ENCODE data around the gene HYAL1. TPM values are rescaled to one million over a fixed set of nuclear protein-coding genes. Genes with fewer than 3 reads are reported as not detected.
A peak's percentile ranks its signal among the peaks of the same experiment; 100 is the strongest.
"Not testable (repeated sequence)": the region's sequence is repeated elsewhere in the genome, so short reads cannot be mapped to it uniquely, and the experiment has no call there.

HYAL1 gene
- polyA plus RNA-seq, 12 donors: 0.95 to 3.3 (median 1.8) TPM; not detected in 2

- DNase-seq: no peak
Measured at GRCh38 chr3:50319181-50319893, 16.0 kb upstream of the HYAL1 start.

DNA sequence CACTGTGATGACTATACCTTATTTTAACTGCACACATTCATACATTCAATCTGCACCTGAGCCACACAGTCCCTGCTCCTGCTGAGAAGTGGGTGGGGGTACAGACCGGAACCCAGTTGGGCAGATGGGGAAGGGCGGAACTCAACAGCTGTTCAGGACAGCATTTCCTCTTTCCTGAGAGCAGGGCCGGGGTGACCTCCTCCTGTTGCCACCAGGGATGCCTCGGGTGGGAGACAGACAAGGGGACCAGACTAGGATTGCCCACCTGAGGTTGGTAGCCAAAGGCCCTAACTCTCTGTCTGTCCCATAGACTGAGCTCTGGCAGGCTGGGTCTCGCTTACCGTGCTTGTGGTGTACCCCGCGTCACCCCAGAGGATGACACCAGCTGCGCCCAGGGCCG is 15.2 kb upstream of the HYAL1 start:
- DNase-seq: no peak

DNA sequence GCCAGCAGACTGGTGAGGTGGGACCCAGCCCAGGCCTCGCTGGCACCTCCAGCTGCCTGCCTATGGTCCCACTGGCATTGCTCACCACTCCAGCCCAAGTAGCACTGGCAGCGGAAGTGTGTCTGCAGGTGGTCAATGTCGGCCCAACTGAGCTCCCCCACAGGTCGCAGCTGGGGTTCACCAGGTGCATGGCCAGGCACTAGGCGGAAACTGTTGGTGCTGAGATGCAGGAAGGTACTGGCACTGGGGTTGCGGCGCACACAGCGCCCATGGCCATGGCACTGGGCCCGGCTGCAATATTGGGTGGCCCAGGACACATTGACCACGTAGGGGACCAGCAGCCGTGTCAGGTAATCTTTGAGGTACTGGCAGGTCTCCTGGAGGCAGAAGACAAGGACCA is 14.8 kb upstream of the HYAL1 start:
- no peak for DNase-seq

- no peak for DNase-seq
Measured at GRCh38 chr3:50317300-50317699, 13.9 kb upstream of the HYAL1 start.

DNA sequence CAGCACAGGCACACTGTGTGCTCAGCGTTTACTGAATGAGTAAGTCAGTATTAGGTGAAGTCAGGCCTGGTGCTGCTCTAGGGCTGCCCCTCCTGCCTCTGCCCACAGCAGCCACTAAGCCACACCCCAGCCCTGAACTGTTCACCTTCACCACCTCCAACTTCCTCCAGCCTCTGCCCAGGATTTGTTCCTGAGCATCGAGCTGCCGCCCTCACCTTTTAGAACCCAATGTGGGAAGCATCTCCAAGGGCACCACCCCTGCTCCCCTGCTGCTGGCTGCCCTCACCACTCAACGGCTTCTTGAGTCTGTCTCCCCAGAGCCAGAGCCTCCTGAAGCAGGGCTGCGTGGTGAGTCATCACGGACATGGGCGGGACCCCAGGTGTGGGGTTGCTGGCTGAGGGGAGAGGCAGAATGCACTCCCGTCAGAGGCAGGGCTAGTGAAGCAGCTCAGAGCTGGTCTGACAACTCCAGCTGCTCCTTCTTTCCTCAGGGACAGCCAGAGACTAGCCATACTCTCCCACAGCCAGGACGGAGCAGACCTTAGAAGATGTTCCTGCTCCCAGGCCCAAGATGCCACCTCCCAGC is 13.4 kb upstream of the HYAL1 start:
- DNase-seq: no peak

DNA sequence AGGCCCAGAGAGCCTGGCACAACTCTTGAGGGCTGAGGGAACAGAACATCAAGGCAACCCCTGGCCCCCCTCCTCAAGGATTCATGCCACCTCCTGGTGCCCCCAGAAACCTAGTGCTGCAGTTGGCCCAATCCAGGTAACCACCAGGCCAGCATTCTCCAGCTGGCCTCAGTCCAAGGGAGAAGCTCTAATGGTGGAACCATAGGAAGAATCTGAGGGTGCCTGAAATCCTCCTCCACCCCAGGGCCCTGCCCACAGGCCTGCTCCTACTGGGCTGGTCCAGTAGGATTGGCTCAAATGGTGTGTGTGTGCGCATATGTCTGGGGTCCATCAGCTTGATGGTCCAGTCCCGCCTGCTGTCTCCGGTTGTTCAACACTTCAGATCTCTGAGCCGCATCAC is 11.4 kb upstream of the HYAL1 start:
- no peak for DNase-seq

DNA sequence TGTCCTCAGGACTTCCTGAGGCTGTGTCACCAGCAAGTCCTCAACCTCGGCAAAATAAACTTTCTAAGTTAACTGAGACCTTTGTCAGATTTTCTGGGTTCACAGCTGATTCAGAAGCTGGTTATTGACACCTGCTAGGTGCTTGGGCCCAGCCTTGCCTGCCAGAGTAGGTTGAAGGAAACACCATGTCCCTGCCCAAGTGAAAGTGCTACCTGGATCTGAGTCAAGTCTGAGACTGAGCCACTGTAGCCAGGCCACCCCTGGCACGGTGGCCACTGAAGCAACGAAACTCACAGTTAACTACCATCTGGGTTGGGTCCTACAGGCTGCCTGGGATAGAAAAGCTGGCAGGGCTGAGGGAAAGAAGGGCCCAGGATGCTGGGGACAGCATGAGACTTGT is 11.0 kb upstream of the HYAL1 start:
- no peak for DNase-seq

- not testable (repeated sequence) for DNase-seq
Measured at GRCh38 chr3:50312041-50312440, 8.7 kb upstream of the HYAL1 start.

GRCh38 chr3:50304601-50305000 is 1.2 kb upstream of the HYAL1 start:
- no peak for DNase-seq

GRCh38 chr3:50302095-50303012 is 1.0 kb downstream of the HYAL1 start:
- no peak for DNase-seq

- DNase-seq: no peak
Measured at GRCh38 chr3:50300681-50301254, 2.6 kb downstream of the HYAL1 start.

DNA sequence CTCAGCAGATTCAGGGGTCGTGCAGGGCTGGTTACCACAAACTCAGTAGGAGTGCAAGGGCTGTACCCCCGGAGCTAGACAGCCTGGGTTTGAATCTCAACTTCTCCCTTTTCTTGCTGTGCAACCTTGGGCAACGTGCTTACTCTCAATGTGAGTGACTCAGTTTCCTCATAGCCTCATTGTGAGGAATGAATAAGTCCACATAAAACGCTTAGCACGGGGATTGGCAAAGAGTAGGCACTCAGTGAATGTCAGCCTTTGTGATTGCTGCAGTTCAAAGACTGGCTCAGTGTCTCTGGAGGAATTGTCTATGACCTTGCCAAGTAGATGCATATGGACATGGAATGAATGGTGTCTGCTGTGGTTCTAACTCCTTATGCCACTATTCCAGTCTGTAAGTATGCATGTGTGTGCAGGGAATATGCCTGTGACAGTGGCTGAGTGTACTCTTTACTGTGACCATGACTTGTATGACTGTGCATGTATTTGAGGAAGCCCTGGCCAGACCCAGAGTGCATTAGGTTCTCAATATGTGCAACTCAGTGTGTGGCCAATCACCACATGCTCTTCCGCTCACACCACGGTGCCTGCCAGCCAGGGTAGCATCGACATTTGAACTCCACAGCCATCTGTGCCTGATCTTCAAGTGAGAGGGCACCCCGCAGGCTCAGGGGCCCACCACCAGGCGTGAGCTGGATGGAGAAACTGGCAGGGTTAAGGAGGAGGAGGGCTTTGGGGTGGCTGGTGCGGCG is 3.3 kb downstream of the HYAL1 start:
- no peak for DNase-seq

DNA sequence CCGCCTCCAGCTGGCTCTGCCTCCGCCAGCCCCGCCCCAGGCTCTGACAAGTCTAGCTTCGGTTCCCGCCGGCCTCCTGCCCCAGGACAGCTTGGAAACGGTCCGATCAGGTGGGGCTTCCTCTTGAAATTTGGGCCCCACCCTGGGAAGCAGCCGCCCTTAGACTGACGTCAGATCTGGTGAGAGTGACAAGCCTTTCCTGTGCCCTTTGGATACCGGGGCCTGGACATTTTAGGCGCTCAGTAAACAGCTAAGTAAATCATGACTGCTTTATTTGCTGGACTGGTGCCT is 3.8 kb downstream of the HYAL1 start:
- no peak for DNase-seq

GRCh38 chr3:50298836-50299637 is 4.3 kb downstream of the HYAL1 start, which contains the start of the genes HYAL3 and NAA80:
Gene HYAL3 (minus strand): TSS chr3:50299405. CDS start chr3:50295602, 3,803 bp downstream.
Gene NAA80 (minus strand): TSS chr3:50299405. CDS start chr3:50297463, 1,942 bp downstream.
- DNase-seq: peak; percentile 100

- no peak for DNase-seq
Measured at GRCh38 chr3:50297896-50298725, 5.3 kb downstream of the HYAL1 start.

DNA sequence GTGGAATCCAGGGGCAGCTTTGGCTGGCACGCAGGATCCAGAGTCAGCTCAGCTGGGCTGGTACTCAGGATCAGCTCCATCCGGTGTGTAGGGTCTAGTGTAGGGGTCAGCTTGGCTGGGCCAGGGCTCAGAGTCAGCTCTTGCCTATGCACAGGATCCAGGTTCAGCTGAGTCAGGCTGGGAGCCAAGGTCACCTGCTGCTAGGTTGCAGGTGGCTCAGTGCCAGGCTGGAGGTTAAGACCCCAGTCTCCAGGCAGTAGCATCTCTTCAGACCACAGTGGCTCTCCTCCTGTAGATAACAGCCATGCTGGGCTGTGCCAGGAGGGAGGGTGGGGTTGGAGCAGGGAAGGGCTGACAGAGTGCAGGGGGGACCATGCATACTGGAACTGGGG is 6.0 kb downstream of the HYAL1 start:
- no peak for DNase-seq

DNA sequence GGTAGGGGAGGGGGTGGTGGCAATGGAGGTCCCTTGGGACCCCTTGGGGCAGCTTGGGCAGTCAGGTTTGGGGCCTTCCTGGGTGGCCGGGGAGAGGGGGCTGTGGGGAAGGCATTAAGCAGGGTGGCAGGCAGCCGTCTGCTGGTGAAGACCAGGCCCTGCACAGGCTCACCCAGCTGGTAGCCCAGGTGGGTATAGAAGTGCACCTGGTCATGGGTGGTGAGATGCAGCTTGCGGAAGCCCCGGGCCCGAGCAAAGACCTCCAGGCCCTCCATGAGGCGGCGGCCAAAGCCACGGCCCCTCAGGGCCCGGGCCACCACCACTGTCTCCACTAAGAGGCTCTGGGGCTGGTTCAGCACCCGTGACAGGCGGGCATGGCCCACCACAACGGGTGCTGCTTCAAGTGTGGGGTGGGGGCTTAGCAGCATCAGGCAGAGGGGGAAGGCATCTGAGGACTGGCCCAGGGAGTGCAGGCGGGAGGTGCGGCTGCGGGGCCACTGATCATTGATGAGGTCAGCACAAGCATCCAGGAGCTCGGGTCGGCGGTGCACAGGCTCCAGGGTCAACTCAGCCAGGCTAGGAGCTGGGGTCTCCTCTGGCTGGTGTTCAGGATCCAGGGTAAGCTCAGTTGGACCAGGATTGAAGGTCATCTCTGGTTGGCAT is 6.5 kb downstream of the HYAL1 start:
- no peak for DNase-seq

GRCh38 chr3:50295553-50296431 is 7.6 kb downstream of the HYAL1 start:
- no peak for DNase-seq

All from muscle of arm (tissue), 12 donors.